GM19468 (cell line): ENCODE measurements around the gene ATP6V1G1.

Source experiments
- ATAC-seq: cut with Tn5 transposase; IDR thresholded peaks from one replicate; pipeline ENCODE4 v1.9.1; 2021; ENCODE audit warnings: mild to moderate bottlenecking, moderate library complexity, moderate number of reproducible peaks; ENCODE audit not compliant: unreplicated experiment; ENCODE audit errors: extremely low read depth

ATP6V1G1 gene

GRCh38 chr9:114643001-114643400, 55.4 kb downstream of the ATP6V1G1 start:
- ATAC-seq, result no peak

- no peak for ATAC-seq
These were observed 56.3 kb downstream of the ATP6V1G1 start for GRCh38 chr9:114643896-114644295.
